PC-9 (cell line): ENCODE results near the gene MYMX. TPM values are rescaled to one million over a fixed set of nuclear protein-coding genes. Genes with fewer than 3 reads are reported as not detected.

Source experiments
- Bru-seq: library from RNA; stranded (reverse); fragments of 400-500 nt; gene quantifications from one replicate; lab custom pipeline; 2021; lab: Mats Ljungman, UMichigan
- BruChase-seq, 2 experiments: library from RNA; stranded (reverse); fragments of 400-500 nt; gene quantifications; one replicate each; lab custom pipeline; 2021; lab: Mats Ljungman, UMichigan
- BruUV-seq: library from RNA; stranded (reverse); fragments of 400-500 nt; replicated peaks from 2 replicates; lab custom pipeline; 2021; lab: Mats Ljungman, UMichigan
- CTCF ChIA-PET: fragments of 300-600 bp; sonication (Branson Sonifier 250); formaldehyde crosslinking; loops from one replicate; lab custom pipeline; 2022; ENCODE audit warnings: antibody characterized with exemption; lab: Charles Lee
- POLR2A ChIA-PET: fragments of 300-600 bp; sonication (Branson Sonifier 250); formaldehyde crosslinking; loops from one replicate; lab custom pipeline; 2022; ENCODE audit warnings: antibody characterized with exemption; ENCODE audit not compliant: unreplicated experiment; lab: Charles Lee
- DNase-seq, 2 experiments: peaks; one replicate each; pipeline versions ENCODE4 v3.0.0 to v3.0.0-alpha.2; 2015 to 2022; ENCODE audit warnings: mixed read lengths in 1 of 2
- H2AFZ ChIP-seq: fragments of 200-600 bp; sonication (generic); 2 replicates; pipeline ENCODE4 v1.8.1; 2017; ENCODE audit warnings: antibody characterized with exemption
- H3F3A ChIP-seq: fragments of 200-600 bp; sonication (generic); 2 replicates; pipeline ENCODE4 v1.8.1; 2017; ENCODE audit warnings: antibody characterized with exemption, mild to moderate bottlenecking, low read depth; ENCODE audit not compliant: insufficient read depth
- H3K27ac ChIP-seq: fragments of 200-600 bp; sonication (generic); 2 replicates; pipeline ENCODE4 v1.6.1; 2016; ENCODE audit warnings: mixed run types
- H3K27me3 ChIP-seq: fragments of 200-600 bp; sonication (generic); 2 replicates; pipeline ENCODE4 v1.6.1; 2016; ENCODE audit warnings: low read depth, mixed run types; ENCODE audit not compliant: insufficient read depth
- H3K36me3 ChIP-seq: fragments of 200-600 bp; sonication (generic); 2 replicates; pipeline ENCODE4 v1.6.1; 2016; ENCODE audit warnings: low read depth, mixed run types
- H3K4me1 ChIP-seq: fragments of 200-600 bp; sonication (generic); replicated peaks from 2 replicates; pipeline ENCODE4 v1.6.1; 2016; ENCODE audit warnings: mixed run types; ENCODE audit not compliant: insufficient read depth
- H3K4me2 ChIP-seq: fragments of 200-600 bp; sonication (generic); 2 replicates; pipeline ENCODE4 v1.6.1; 2017; ENCODE audit warnings: mixed run types
- H3K4me3 ChIP-seq: fragments of 200-600 bp; sonication (generic); 2 replicates; pipeline ENCODE4 v1.6.1; 2016; ENCODE audit warnings: mixed run types
- H3K79me2 ChIP-seq: fragments of 200-600 bp; sonication (generic); 2 replicates; pipeline ENCODE4 v1.6.1; 2017; ENCODE audit warnings: low read depth, mixed run types
- H3K9me2 ChIP-seq: fragments of 200-600 bp; sonication (generic); 2 replicates; pipeline ENCODE4 v1.8.1; 2017; ENCODE audit warnings: mild to moderate bottlenecking; ENCODE audit not compliant: insufficient read depth
- H3K9me3 ChIP-seq: fragments of 200-600 bp; sonication (generic); 2 replicates; pipeline ENCODE4 v1.8.1; 2016; ENCODE audit warnings: low read depth; ENCODE audit not compliant: insufficient read depth
- H4K20me1 ChIP-seq: fragments of 200-600 bp; sonication (generic); 2 replicates; pipeline ENCODE4 v1.8.1; 2017; ENCODE audit not compliant: insufficient read depth
- CTCF ChIP-seq: fragments of 200-600 bp; sonication (generic); conservative IDR thresholded peaks from 2 replicates; pipeline ENCODE4 v1.6.1; 2017; ENCODE audit warnings: mixed run types, antibody characterized with exemption, mild to moderate bottlenecking, moderate library complexity
- EZH2 ChIP-seq: fragments of 200-600 bp; sonication (generic); IDR thresholded peaks from 2 replicates; pipeline ENCODE4 v1.8.0; 2017; ENCODE audit warnings: antibody characterized with exemption, low read depth
- intact Hi-C: fragments of 100-400 bp; cut with micrococcal nuclease; formaldehyde crosslinking; loops from one replicate; pipeline ENCODE4 v1.10.0; 2022; ENCODE audit not compliant: unreplicated experiment
- long read RNA-seq: library from polyadenylated mRNA; stranded (forward); transcript quantifications from one replicate; pipeline ENCODE4 v2.0.0, GENCODE V29; 2022
- total RNA-seq: library from RNA; stranded (reverse); gene quantifications from 2 replicates; pipeline ENCODE4 v1.2.3, GENCODE V29; 2021

The MYMX gene
- total RNA-seq (not detected in 2 replicates), Bru-seq, nascent RNA (not detected), BruChase-seq, experiment 1, labeled RNA remaining after a 2-hour chase (not detected), BruChase-seq, experiment 2, labeled RNA remaining after a 6-hour chase (not detected)
- long read RNA-seq = 0 reads

DNA sequence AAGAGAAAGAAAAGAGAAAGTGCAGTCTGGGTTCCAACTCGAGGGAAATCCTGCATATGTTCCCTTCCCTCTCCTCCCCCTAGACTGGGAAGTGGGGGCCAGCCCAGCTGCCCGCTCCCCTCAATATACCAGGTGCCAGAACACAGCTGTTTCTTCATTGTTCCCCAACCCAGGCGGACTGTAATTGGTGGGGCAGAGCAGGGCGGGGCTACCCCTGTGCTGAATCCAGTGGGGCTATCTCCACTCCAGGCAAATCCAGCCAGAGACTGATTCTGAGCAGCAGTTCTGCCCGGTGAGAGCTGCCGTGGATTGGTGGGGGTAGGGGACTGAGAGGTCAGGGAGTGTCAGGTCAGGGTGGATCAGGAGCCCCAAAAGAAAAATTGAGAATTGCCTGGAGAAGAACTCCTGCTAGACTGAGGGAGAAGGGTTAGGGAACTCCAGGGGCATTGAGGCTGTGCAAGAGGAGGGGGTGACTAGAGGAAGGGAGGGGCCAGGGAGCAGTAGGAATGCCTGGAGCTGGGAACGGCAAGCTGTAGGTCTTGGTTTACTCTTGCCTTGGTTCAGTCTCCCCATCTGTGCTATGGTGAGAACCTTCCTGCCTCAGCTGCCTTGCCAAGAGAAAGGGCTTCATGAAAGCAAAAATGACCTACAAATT is at the start of gene MYMX:
MYMX (plus strand) TSS at position 250 of the 655 bp plus-strand sequence. CDS start 546 bp downstream, outside the sequence.
- no peaks in the 10 kb centered on the region for H3K27me3 ChIP-seq
- peak within 1 kb of the TSS; percentile 86; the same call in 1 of the 2 replicates for H3K4me2 ChIP-seq
- no peaks in the 10 kb centered on the region for H3K9me2 ChIP-seq
- H3F3A ChIP-seq = peaks cover 15% of the 10 kb centered on the region; the same call in 1 of the 2 replicates
- intact Hi-C loops = no loop called here
- peaks cover 16% of the 10 kb centered on the region for H3K4me1 ChIP-seq
- no peak within 1 kb of the TSS; the same call in 1 of the 2 replicates for H3K27ac ChIP-seq
- TF ChIP-seq CTCF = no peak
- TF ChIP-seq EZH2 = no peak
- POLR2A ChIA-PET = no interaction called here
- H3K9me3 ChIP-seq = no peaks in the 10 kb centered on the region
- no TSS peak for BruUV-seq
- H3K36me3 ChIP-seq = no peaks in the 10 kb centered on the region
- CTCF ChIA-PET = no interaction called here
- 0 out of 2 replicates have a peak, but pooled peaks cover 4% of the 10 kb centered on the region for H3K79me2 ChIP-seq
- no peaks in the 10 kb centered on the region for H4K20me1 ChIP-seq
- no peak within 1 kb of the TSS for H3K4me3 ChIP-seq
- H2AFZ ChIP-seq = no peak within 1 kb of the TSS
- DNase-seq = no peak

DNA sequence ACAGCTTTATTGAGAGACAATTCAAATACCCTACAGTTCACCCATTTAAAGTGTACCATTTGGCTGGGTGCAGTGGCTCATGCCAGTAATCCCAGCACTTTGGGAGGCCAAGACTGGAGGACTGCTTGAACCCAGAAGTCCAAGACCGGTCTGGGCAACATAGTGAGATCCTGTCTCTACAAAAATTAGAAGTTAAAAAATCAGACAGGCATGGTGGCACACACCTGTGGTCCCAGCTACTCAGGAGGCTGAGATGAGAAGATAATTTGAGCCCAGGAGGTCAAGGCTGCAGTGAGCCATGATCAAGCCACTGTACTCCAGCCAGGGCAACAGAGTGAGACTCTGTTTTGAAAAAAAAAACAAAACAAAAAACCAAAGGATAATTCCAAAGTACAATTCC is 49.2 kb upstream of the MYMX start:
- ChIA-PET POLR2A (no interaction called here), CTCF (no interaction called here)
- H2AFZ ChIP-seq = no peak overlapping the region
- H3K79me2 ChIP-seq = no peaks in the 10 kb centered on the region
- no peak overlapping the region for H3K4me3 ChIP-seq
- no TSS peak for BruUV-seq
- H3K4me2 ChIP-seq = no peak overlapping the region
- no peak for DNase-seq
- H3K27me3 ChIP-seq = peaks cover 13% of the 10 kb centered on the region
- intact Hi-C loops = no loop called here
- no peak overlapping the region for H3K27ac ChIP-seq
- no peaks in the 10 kb centered on the region for H4K20me1 ChIP-seq
- H3K9me3 ChIP-seq = no peaks in the 10 kb centered on the region
- no peaks in the 10 kb centered on the region for H3F3A ChIP-seq
- TF ChIP-seq EZH2 (no peak), CTCF (no peak)
- H3K9me2 ChIP-seq = no peaks in the 10 kb centered on the region
- H3K36me3 ChIP-seq = no peaks in the 10 kb centered on the region
- H3K4me1 ChIP-seq = no peaks in the 10 kb centered on the region

- no peaks in the 10 kb centered on the region for H3K9me2 ChIP-seq
- no peak for TF ChIP-seq CTCF
- no peak for TF ChIP-seq EZH2
- no peak overlapping the region for H3K27ac ChIP-seq
- DNase-seq = no peak
- H3F3A ChIP-seq = no peaks in the 10 kb centered on the region
- peaks cover 13% of the 10 kb centered on the region; the same call in 1 of the 2 replicates for H3K27me3 ChIP-seq
- no peaks in the 10 kb centered on the region for H3K4me1 ChIP-seq
- BruUV-seq = no TSS peak
- H2AFZ ChIP-seq = no peak overlapping the region
- no peaks in the 10 kb centered on the region for H3K79me2 ChIP-seq
- POLR2A ChIA-PET = no interaction called here
- H4K20me1 ChIP-seq = no peaks in the 10 kb centered on the region
- no peak overlapping the region for H3K4me3 ChIP-seq
- no peak overlapping the region for H3K4me2 ChIP-seq
- intact Hi-C loops = no loop called here
- no peaks in the 10 kb centered on the region for H3K9me3 ChIP-seq
- H3K36me3 ChIP-seq = no peaks in the 10 kb centered on the region
- CTCF ChIA-PET = no interaction called here
These were observed 47.6 kb upstream of the MYMX start for GRCh38 chr6:44169154-44169553.
